OCI-LY1 (cell line): ENCODE measurements around the gene TBXAS1.

ENCODE experiments used
- CTCF ChIP-seq: fragments of 200-600 bp; sonication (generic), shearing (Covaris generic); IDR thresholded peaks from 2 replicates; pipeline ENCODE4 v1.5.1; 2017; ENCODE audit warnings: mild to moderate bottlenecking, antibody characterized with exemption, low read length, moderate library complexity, mixed read lengths
- EZH2 ChIP-seq: fragments of 200-600 bp; sonication (generic), shearing (Covaris generic); IDR thresholded peaks from 2 replicates; pipeline ENCODE4 v1.8.0; 2017; ENCODE audit warnings: borderline replicate concordance, mixed run types, mild to moderate bottlenecking, antibody characterized with exemption, low read length, moderate library complexity, mixed read lengths

GRCh38 chr7:140062118-140062527, 233.1 kb downstream of the TBXAS1 start:
- no peak for TF ChIP-seq EZH2
- TF ChIP-seq CTCF: no peak
